ENCODE results near the gene GRIA4.

DNA sequence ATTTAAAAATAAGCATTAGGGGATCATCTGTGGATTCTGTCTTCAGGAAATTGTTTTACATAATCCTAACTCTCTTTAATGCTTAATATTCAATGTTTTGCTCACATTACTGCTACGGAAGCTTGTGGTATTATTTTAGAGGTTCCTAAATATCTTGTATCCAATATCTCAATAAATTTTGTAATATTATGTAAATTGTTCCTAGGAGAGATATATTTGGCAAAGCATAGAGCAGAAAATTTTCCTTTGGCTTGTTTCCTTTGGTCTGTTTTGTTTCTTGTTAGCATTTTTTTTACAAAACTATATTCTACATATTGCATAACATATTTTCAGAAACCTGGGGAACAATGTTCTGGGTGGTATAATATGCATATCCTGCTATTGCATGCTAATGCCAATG is 144.8 kb downstream of the GRIA4 start:
- TF ChIP-seq, protein P1, sequence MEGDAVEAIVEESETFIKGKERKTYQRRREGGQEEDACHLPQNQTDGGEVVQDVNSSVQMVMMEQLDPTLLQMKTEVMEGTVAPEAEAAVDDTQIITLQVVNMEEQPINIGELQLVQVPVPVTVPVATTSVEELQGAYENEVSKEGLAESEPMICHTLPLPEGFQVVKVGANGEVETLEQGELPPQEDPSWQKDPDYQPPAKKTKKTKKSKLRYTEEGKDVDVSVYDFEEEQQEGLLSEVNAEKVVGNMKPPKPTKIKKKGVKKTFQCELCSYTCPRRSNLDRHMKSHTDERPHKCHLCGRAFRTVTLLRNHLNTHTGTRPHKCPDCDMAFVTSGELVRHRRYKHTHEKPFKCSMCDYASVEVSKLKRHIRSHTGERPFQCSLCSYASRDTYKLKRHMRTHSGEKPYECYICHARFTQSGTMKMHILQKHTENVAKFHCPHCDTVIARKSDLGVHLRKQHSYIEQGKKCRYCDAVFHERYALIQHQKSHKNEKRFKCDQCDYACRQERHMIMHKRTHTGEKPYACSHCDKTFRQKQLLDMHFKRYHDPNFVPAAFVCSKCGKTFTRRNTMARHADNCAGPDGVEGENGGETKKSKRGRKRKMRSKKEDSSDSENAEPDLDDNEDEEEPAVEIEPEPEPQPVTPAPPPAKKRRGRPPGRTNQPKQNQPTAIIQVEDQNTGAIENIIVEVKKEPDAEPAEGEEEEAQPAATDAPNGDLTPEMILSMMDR (IDR thresholded peaks at IDR 0.05), result no peak
- TF ChIP-seq POLR2A (IDR thresholded peaks at IDR 0.05), result no peak

Measured in heart left ventricle (tissue), 13 donors.